ENCODE results near the gene IL13.

- TF ChIP-seq, protein P1, sequence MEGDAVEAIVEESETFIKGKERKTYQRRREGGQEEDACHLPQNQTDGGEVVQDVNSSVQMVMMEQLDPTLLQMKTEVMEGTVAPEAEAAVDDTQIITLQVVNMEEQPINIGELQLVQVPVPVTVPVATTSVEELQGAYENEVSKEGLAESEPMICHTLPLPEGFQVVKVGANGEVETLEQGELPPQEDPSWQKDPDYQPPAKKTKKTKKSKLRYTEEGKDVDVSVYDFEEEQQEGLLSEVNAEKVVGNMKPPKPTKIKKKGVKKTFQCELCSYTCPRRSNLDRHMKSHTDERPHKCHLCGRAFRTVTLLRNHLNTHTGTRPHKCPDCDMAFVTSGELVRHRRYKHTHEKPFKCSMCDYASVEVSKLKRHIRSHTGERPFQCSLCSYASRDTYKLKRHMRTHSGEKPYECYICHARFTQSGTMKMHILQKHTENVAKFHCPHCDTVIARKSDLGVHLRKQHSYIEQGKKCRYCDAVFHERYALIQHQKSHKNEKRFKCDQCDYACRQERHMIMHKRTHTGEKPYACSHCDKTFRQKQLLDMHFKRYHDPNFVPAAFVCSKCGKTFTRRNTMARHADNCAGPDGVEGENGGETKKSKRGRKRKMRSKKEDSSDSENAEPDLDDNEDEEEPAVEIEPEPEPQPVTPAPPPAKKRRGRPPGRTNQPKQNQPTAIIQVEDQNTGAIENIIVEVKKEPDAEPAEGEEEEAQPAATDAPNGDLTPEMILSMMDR (conservative IDR thresholded peaks at IDR 0.05), result no peak
- TF ChIP-seq ZFX (IDR thresholded peaks at IDR 0.05), result no peak
These were observed 669 bp downstream of the IL13 start for GRCh38 chr5:132658381-132659302.
